Measurements from ENCODE around the gene RIIAD1. TPM values are rescaled to one million over a fixed set of nuclear protein-coding genes. Genes with fewer than 3 reads are reported as not detected.

The RIIAD1 gene
- polyA plus RNA-seq, 1 of the 3 experiments (the other 2 are of a cell fraction) = not detected

- Histone ChIP-seq H4K20me1 (ENCODE audit: insufficient read depth) (no peaks in the 10 kb centered on the region), H3K27me3 (ENCODE audit: insufficient read depth) (no peaks in the 10 kb centered on the region), H3K36me3 (replicated peaks in 1 of 2; ENCODE audit: control insufficient read depth in 1 of 2, insufficient read depth in 2 of 2, low read length in 1 of 2) (peaks cover 22 to 39% of the 10 kb centered on the region in 2 experiments), H3K27ac (ENCODE audit: low read depth in 2 of 2, low read length in 1 of 2) (no peak overlapping the region), H3K9me2 (no peaks in the 10 kb centered on the region), H3K4me2 (no peak overlapping the region), H3F3A (replicated peaks; ENCODE audit: insufficient read depth) (peaks cover 4% of the 10 kb centered on the region), H2AFZ (ENCODE audit: low read depth) (no peak overlapping the region), H3K4me3 (ENCODE audit: low read depth in 2 of 2, low read length in 1 of 2) (no peak overlapping the region), H3K79me2 (ENCODE audit: insufficient read depth) (no peaks in the 10 kb centered on the region), H3K9ac (no peak overlapping the region), H3K9me3 (no peaks in the 10 kb centered on the region), H3K4me1 (ENCODE audit: control insufficient read depth in 1 of 2, insufficient read depth in 2 of 2, low read depth in 1 of 2, low read length in 1 of 2) (no peaks in the 10 kb centered on the region)
- no peak for TF ChIP-seq TCF12 (IDR thresholded peaks at IDR 0.05)
- ChIA-PET CTCF (interaction anchor here (1.2 to 6.5 kb wide), 6 partner anchors 27 to 245 kb away, joined by 3 to 58 read pairs (median 4); partner anchors contain the start of gene CELF3), POLR2A (no interaction called here)
- 90% methylated on average over 4 of the region's 4 CpGs for WGBS (ENCODE audit: low lambda C conversion rate)
- DNase-seq = no peak
These were observed 31.8 kb upstream of the RIIAD1 start for GRCh38 chr1:151689494-151689893.

GRCh38 chr1:151692226-151692625, 29.1 kb upstream of the RIIAD1 start:
- DNase-seq = no peak
- no peaks in the 10 kb centered on the region for H3K9me2 ChIP-seq
- H3K4me2 ChIP-seq = no peak overlapping the region
- POLR2A ChIA-PET = no interaction called here
- no peak overlapping the region for H3K9ac ChIP-seq
- H3K9me3 ChIP-seq = no peaks in the 10 kb centered on the region
- no peaks in the 10 kb centered on the region for H3K27me3 ChIP-seq (ENCODE audit: insufficient read depth)
- peaks cover 25 to 37% of the 10 kb centered on the region in 2 experiments for H3K36me3 ChIP-seq (replicated peaks in 1 of 2; ENCODE audit: control insufficient read depth in 1 of 2, insufficient read depth in 2 of 2, low read length in 1 of 2)
- no peaks in the 10 kb centered on the region for H3K79me2 ChIP-seq (ENCODE audit: insufficient read depth)
- CTCF ChIA-PET = interaction anchor here (0.5 to 6.5 kb wide), 10 partner anchors 8 to 701 kb away, joined by 3 to 58 read pairs (median 8); partner anchors contain the start of gene CELF3
- no peak overlapping the region for H3K4me3 ChIP-seq (ENCODE audit: low read depth in 2 of 2, low read length in 1 of 2)
- no peak overlapping the region for H2AFZ ChIP-seq (ENCODE audit: low read depth)
- 78% methylated on average over 3 of the region's 3 CpGs for WGBS (ENCODE audit: low lambda C conversion rate)
- no peaks in the 10 kb centered on the region for H3F3A ChIP-seq (replicated peaks; ENCODE audit: insufficient read depth)
- no peak for TF ChIP-seq CHD2 (IDR thresholded peaks at IDR 0.05; ENCODE audit: low read length, partially characterized antibody)
- H4K20me1 ChIP-seq (ENCODE audit: insufficient read depth) = no peaks in the 10 kb centered on the region
- H3K4me1 ChIP-seq (ENCODE audit: control insufficient read depth in 1 of 2, insufficient read depth in 2 of 2, low read depth in 1 of 2, low read length in 1 of 2) = no peaks in the 10 kb centered on the region
- H3K27ac ChIP-seq (ENCODE audit: low read depth in 2 of 2, low read length in 1 of 2) = no peak overlapping the region

GRCh38 chr1:151693057-151693651, 28.2 kb upstream of the RIIAD1 start:
- H3K9me3 ChIP-seq = no peaks in the 10 kb centered on the region
- WGBS (ENCODE audit: low lambda C conversion rate) = 80% methylated on average over 4 of the region's 4 CpGs
- peak; percentile 73 for TF ChIP-seq CTCF (IDR thresholded peaks at IDR 0.05)
- TF ChIP-seq ZBTB33 (IDR thresholded peaks at IDR 0.05; ENCODE audit: borderline replicate concordance, low read depth) = no peak
- no peak for TF ChIP-seq RCOR1 (IDR thresholded peaks at IDR 0.05; ENCODE audit: low read length)
- TF ChIP-seq EP300 (IDR thresholded peaks at IDR 0.05; ENCODE audit: borderline replicate concordance in 1 of 2, low read depth in 1 of 2, low read length in 1 of 2) = no peak
- no peak for TF ChIP-seq USF2 (IDR thresholded peaks at IDR 0.05; ENCODE audit: borderline replicate concordance, low read depth, low read length)
- TF ChIP-seq POLR2AphosphoS5 (IDR thresholded peaks at IDR 0.05; ENCODE audit: low read depth, low read length) = no peak
- TF ChIP-seq TAF1 (IDR thresholded peaks at IDR 0.05; ENCODE audit: borderline replicate concordance, low read depth, low read length) = no peak
- no peak for TF ChIP-seq ELF1 (IDR thresholded peaks at IDR 0.05)
- peak; percentile 89 for TF ChIP-seq RAD21 (IDR thresholded peaks at IDR 0.05; ENCODE audit: low read length)
- no peak for TF ChIP-seq FOXM1 (IDR thresholded peaks at IDR 0.05; ENCODE audit: low read depth)
- TF ChIP-seq RXRA (IDR thresholded peaks at IDR 0.05; ENCODE audit: borderline replicate concordance, low read depth) = no peak
- TF ChIP-seq SMC3 (IDR thresholded peaks at IDR 0.05; ENCODE audit: low read depth, low read length) = peak; percentile 88

More at GRCh38 chr1:151693057-151693651, 28.2 kb upstream of the RIIAD1 start:
- H3K9ac ChIP-seq = no peak overlapping the region
- peak; percentile 72 for DNase-seq
- H3K4me3 ChIP-seq (ENCODE audit: low read depth in 2 of 2, low read length in 1 of 2) = no peak overlapping the region; a peak in 1 of 4 replicates
- peaks cover 33 to 36% of the 10 kb centered on the region in 2 experiments for H3K36me3 ChIP-seq (replicated peaks in 1 of 2; ENCODE audit: control insufficient read depth in 1 of 2, insufficient read depth in 2 of 2, low read length in 1 of 2)
- no peaks in the 10 kb centered on the region for H3K9me2 ChIP-seq
- H3K27ac ChIP-seq (ENCODE audit: low read depth in 2 of 2, low read length in 1 of 2) = no peak overlapping the region
- POLR2A ChIA-PET = interaction anchor here (0.6 kb wide), 1 partner anchor 14 kb away, joined by 3 read pairs; no protein-coding TSS in a partner anchor
- no peaks in the 10 kb centered on the region for H4K20me1 ChIP-seq (ENCODE audit: insufficient read depth)
- no peaks in the 10 kb centered on the region for H3K27me3 ChIP-seq (ENCODE audit: insufficient read depth)
- H3K79me2 ChIP-seq (ENCODE audit: insufficient read depth) = no peaks in the 10 kb centered on the region
- CTCF ChIA-PET = interaction anchor here (0.6 to 6.5 kb wide), 32 partner anchors 9 to 158 kb away, joined by 3 to 58 read pairs (median 5); partner anchors contain the start of genes CELF3, MRPL9, RIIAD1 and SNX27
- no peak overlapping the region for H2AFZ ChIP-seq (ENCODE audit: low read depth)
- H3F3A ChIP-seq (replicated peaks; ENCODE audit: insufficient read depth) = no peaks in the 10 kb centered on the region
- no peaks in the 10 kb centered on the region for H3K4me1 ChIP-seq (ENCODE audit: control insufficient read depth in 1 of 2, insufficient read depth in 2 of 2, low read depth in 1 of 2, low read length in 1 of 2)
- no peak overlapping the region for H3K4me2 ChIP-seq

All from SK-N-SH (cell line).